ENCODE data around the gene NACA2. TPM values are rescaled to one million over a fixed set of nuclear protein-coding genes. Genes with fewer than 3 reads are reported as not detected.

NACA2 gene
- total and polyA plus RNA-seq, 2 of the 8 experiments (the other 6 are each of a cell fraction or from before 2014, with no cell fraction given), result not detected

DNA sequence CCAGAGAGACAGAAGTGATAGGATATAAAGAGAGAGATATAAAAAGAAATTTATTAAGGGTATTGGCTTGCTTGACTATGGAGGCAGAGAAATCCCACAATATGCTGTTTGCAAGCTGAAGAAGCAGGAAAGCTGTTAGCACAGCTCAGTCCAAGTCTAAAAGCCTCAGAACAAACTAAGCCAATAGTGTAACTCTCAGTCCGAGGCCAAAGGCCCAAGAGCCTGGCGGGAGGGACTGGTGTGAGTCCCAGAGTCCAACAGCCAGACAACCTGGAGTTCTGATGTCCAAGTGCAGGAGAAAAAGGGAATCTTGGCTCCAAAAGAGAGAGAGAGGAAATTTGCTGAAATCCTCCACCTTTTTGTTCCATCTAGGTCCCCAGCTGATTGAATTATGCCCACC lies 30.3 kb upstream of the NACA2 start:
- Histone ChIP-seq H4K5ac (ENCODE audit: insufficient read length, low read depth, low read length) (no peak overlapping the region), H3K4ac (replicated peaks; ENCODE audit: insufficient read length, low read depth, low read length) (no peak overlapping the region), H4K20me1 (replicated peaks in 1 of 2; ENCODE audit: control insufficient read depth in 1 of 2, insufficient read depth in 2 of 2, low read length in 2 of 2) (no peaks in the 10 kb centered on the region), H2BK5ac (ENCODE audit: low read depth, low read length) (no peak overlapping the region), H3K18ac (ENCODE audit: extremely low read depth, low read length) (no peak overlapping the region), H3K23ac (ENCODE audit: insufficient read length) (no peak overlapping the region), H3K56ac (replicated peaks; ENCODE audit: insufficient read length, low read depth, low read length) (no peak overlapping the region), H3K36me3 (ENCODE audit: control insufficient read depth in 2 of 4, insufficient read depth in 4 of 4, low read length in 3 of 4) (no peaks in the 10 kb centered on the region; a peak in 2 of 8 replicates), H3K27me3 (replicated peaks in 1 of 4; ENCODE audit: control insufficient read depth in 3 of 4, extremely low read depth in 1 of 4, insufficient read depth in 3 of 4, low read length in 3 of 4) (no peaks in the 10 kb centered on the region), H3K9ac (replicated peaks in 1 of 4; ENCODE audit: extremely low read depth in 1 of 4, low read depth in 3 of 4, low read length in 3 of 4) (no peak overlapping the region), H2BK120ac (replicated peaks; ENCODE audit: low read depth, low read length) (no peak overlapping the region), H3K4me1 (replicated peaks in 1 of 4; ENCODE audit: control insufficient read depth in 3 of 4, insufficient read depth in 4 of 4, low read length in 3 of 4) (no peaks in the 10 kb centered on the region), H4K91ac (replicated peaks; ENCODE audit: insufficient read length, low read length) (no peak overlapping the region), H2BK15ac (ENCODE audit: low read length) (no peak overlapping the region), H3K4me2 (ENCODE audit: insufficient read depth in 1 of 2, low read depth in 2 of 2, low read length in 2 of 2) (no peak overlapping the region), H3K27ac (ENCODE audit: low read depth, low read length) (no peak overlapping the region), H3K14ac (ENCODE audit: insufficient read length) (no peak overlapping the region), H3K79me1 (ENCODE audit: low read depth, low read length) (no peaks in the 10 kb centered on the region), H3K9me3 (ENCODE audit: insufficient read depth in 2 of 2, low read depth in 1 of 2, low read length in 1 of 2) (peaks cover 0 to 10% of the 10 kb centered on the region in 2 experiments; a peak in 2 of 4 replicates), H2BK12ac (ENCODE audit: low read depth, low read length) (no peak overlapping the region), H3K4me3 (ENCODE audit: extremely low read depth in 1 of 4, insufficient read depth in 2 of 4, low read depth in 3 of 4, low read length in 4 of 4) (no peak overlapping the region), H3K23me2 (ENCODE audit: low read depth, low read length) (no peaks in the 10 kb centered on the region; the same call in 1 of the 2 replicates), H2AFZ (ENCODE audit: low read length) (no peak overlapping the region), H4K8ac (ENCODE audit: extremely low read depth, insufficient read depth, low read length) (no peak overlapping the region), H3K79me2 (ENCODE audit: control insufficient read depth in 1 of 2, insufficient read depth in 2 of 2, low read length in 2 of 2) (no peaks in the 10 kb centered on the region), H2BK20ac (ENCODE audit: low read length) (no peak overlapping the region), H2AK5ac (ENCODE audit: low read depth, low read length) (no peak overlapping the region)
- DNase-seq (ENCODE audit: low read depth in 1 of 2, low spot score in 2 of 2) (no peak), FAIRE-seq (no peak)
- WGBS, 2 experiments (ENCODE audit: extremely low coverage in 1 of 2, insufficient coverage in 1 of 2, insufficient read length in 1 of 2, insufficient replicate concordance in 2 of 2, low coverage in 1 of 2, low lambda C conversion rate in 2 of 2, missing lambda C conversion rate in 1 of 2), result 93% methylated on average over 2 of the region's 2 CpGs; no CpG with 5 or more reads in 1 of the 2 experiments
- ChIA-PET CTCF (ENCODE audit: partially characterized antibody) (interaction anchor here (1.6 to 1.8 kb wide), 2 partner anchors 14 to 171 kb away, joined by 4 to 6 read pairs; no protein-coding TSS in a partner anchor), POLR2A (ENCODE audit: partially characterized antibody) (no interaction called here)
- TF ChIP-seq EZH2 (IDR thresholded peaks at IDR 0.05; ENCODE audit: low read depth, low read length, severe bottlenecking) (no peak), KDM4A (IDR thresholded peaks at IDR 0.05; ENCODE audit: low read depth, low read length, severe bottlenecking) (no peak), RNF2 (IDR thresholded peaks at IDR 0.05; ENCODE audit: borderline replicate concordance, low read depth, low read length, missing control alignments, poor library complexity, severe bottlenecking) (no peak), CEBPB (IDR thresholded peaks at IDR 0.05; ENCODE audit: low read depth, low read length) (no peak), RBBP5 (IDR thresholded peaks at IDR 0.05; ENCODE audit: borderline replicate concordance, low read depth, low read length) (no peak)
